AG10803 (cell line): Measurements from ENCODE around the gene IFNLR1.

Experiments
- DNase-seq: peaks from one replicate; pipeline ENCODE4 v3.0.0; 2010; ENCODE audit warnings: low read depth
- H3K4me3 ChIP-seq: 2 replicates; pipeline ENCODE4 v1.5.1; 2011; ENCODE audit warnings: mild to moderate bottlenecking, low read length, control low read depth
- TF ChIP-seq, protein P1 (sequence below): conservative IDR thresholded peaks from 2 replicates; pipeline ENCODE4 v1.5.1; 2011; ENCODE audit warnings: mild to moderate bottlenecking, low read length, control low read depth, inconsistent platforms

The IFNLR1 gene

DNA sequence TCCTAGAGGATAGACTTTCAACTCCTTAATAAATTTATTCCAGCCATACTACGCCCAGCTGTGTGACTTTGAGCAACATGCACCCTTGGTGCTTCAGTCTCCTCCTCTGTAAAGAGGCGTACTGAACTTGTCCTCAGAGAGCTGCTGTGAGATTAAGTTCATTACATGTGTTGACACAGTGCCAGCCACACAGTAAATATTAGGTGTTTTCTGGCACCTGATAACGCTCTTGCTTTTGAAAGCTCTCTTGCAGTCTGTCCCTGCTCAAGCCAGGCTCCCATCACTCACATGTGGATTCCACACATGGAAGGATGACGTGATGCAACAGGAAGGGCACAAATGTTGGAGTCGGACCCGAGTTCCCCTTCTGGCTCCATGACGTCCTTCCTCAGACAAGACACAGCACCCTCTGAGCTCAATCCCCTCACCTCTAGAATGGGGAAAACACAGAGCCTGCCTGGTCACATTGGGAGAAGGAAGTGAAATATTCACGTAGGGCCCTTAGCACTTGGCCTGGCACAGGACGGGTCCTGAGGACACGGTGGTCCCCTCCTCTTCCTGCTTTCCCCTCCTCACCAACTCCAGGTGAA is 7.7 kb downstream of the IFNLR1 start:
- TF ChIP-seq, protein P1, sequence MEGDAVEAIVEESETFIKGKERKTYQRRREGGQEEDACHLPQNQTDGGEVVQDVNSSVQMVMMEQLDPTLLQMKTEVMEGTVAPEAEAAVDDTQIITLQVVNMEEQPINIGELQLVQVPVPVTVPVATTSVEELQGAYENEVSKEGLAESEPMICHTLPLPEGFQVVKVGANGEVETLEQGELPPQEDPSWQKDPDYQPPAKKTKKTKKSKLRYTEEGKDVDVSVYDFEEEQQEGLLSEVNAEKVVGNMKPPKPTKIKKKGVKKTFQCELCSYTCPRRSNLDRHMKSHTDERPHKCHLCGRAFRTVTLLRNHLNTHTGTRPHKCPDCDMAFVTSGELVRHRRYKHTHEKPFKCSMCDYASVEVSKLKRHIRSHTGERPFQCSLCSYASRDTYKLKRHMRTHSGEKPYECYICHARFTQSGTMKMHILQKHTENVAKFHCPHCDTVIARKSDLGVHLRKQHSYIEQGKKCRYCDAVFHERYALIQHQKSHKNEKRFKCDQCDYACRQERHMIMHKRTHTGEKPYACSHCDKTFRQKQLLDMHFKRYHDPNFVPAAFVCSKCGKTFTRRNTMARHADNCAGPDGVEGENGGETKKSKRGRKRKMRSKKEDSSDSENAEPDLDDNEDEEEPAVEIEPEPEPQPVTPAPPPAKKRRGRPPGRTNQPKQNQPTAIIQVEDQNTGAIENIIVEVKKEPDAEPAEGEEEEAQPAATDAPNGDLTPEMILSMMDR, result no peak
- DNase-seq, result no peak
- H3K4me3 ChIP-seq, result no peak overlapping the region

DNA sequence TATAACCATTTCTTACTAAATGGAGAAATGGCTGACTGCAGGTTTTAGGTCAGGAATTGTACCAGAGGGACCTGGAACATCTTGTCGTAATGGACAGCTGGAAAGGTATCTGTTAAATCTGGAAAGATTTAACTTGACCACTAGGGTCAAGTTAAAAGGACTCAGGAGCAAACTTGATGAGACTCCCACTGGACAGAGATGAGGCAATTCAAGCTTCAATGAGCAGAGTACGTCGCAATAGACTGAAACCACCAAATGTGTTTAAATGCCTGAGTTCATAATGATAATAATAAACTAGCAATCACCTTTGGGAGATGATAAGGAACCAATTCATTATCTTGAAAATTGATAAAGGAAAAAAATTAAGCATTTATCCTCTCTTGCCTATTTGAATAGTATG is 8.7 kb downstream of the IFNLR1 start:
- TF ChIP-seq, protein P1, result no peak
- no peak for DNase-seq
- H3K4me3 ChIP-seq, result no peak overlapping the region

- H3K4me3 ChIP-seq, result no peak overlapping the region
- TF ChIP-seq, protein P1, result no peak
- DNase-seq, result no peak
Measured at GRCh38 chr1:24177161-24177560, 9.9 kb downstream of the IFNLR1 start.

- no peak for DNase-seq
- TF ChIP-seq, protein P1, result no peak
- H3K4me3 ChIP-seq, result no peak overlapping the region
Measured at GRCh38 chr1:24175033-24175755, 11.9 kb downstream of the IFNLR1 start.

DNA sequence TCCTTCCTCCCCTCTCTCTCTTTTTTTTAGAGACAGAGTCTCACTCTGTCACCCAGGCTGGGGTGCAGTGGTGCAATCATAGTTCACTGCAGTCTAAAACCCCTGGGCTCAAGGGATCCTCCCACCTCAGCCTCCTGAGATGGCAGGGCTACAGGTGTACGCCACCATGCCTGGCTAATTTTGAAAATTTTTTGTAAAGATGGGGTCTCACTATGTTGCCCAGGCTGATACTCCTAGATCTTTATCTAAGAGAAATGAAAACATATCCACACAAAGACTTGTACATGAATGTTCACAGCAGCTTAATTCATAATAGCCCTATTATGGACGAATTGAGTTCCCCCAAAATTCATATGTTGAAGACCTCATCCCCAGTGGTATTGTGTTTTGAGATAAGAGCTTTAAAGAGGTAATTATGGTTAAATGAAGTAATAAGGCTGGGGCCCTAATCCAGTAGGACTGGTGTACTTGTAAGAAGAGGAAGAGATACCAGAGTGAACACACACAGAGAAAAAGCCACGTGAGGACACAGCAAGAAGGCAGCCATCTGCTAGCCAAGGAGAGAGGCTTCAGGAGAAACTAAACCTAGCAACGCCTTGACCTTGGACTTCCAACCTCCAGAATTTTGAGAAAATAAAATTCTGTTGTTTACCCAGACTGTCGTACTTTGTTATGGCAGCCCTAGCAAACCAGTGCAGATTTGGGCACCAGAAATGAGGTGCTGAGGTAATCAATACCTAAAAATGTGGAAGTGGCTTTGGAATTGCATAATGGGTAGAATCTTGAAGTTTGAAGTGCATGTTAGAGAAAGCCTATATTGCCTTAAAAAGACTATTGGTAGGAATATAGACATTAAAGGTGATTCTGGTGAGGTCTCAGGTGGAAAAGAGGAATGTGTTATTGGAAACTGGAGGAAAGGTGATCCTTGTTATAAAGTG is 13.2 kb downstream of the IFNLR1 start:
- no peak overlapping the region for H3K4me3 ChIP-seq
- no peak for DNase-seq
- TF ChIP-seq, protein P1, result no peak

DNA sequence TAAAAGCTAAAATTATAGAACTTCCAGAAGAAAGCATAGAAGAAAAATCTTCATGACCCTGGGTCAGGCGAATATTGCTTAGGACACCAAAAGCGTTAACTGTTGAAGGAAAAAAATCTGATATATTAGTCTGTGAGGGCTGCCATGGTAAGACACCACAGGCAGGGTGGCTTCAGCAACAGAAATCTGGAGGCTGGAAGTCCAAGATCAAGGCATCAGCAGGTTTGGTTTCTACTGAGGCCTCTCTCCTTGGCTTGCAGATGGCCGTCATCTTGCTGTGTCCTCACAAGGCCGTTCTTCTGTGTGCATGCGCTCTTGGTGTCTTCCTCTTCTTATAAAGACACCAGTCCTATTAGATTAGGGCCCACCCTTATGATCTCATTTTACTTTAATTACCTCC is 14.5 kb downstream of the IFNLR1 start:
- no peak for DNase-seq
- H3K4me3 ChIP-seq, result no peak overlapping the region
- TF ChIP-seq, protein P1, result no peak
